SK-N-SH treated with all-trans-retinoic acid at 6 μM for 48 hours (cell line): ENCODE data around the gene SLC37A1.

Experiments
- ATAC-seq: fragments of 200-7000 bp; cut with Tn5 transposase; 3 replicates; pipeline ENCODE4 v1.9.1; 2020; ENCODE audit warnings: mild to moderate bottlenecking, moderate library complexity
- ARNTL ChIP-seq: fragments of 450-650 bp; formaldehyde crosslinking; IDR thresholded peaks from 2 replicates; pipeline ENCODE4 v1.5.0; 2020; ENCODE audit warnings: low read depth, mild to moderate bottlenecking, moderate library complexity, borderline replicate concordance
- BACH2 ChIP-seq: fragments of 250-450 bp; sonication (Bioruptor Pico); IDR thresholded peaks from 2 replicates; pipeline ENCODE4 v1.9.0; 2021; ENCODE audit warnings: mild to moderate bottlenecking, borderline replicate concordance
- CREB5 ChIP-seq: fragments of 250-450 bp; sonication (Bioruptor Pico); IDR thresholded peaks from 2 replicates; pipeline ENCODE4 v1.5.1; 2020; ENCODE audit warnings: low read depth, mild to moderate bottlenecking, moderate library complexity
- CSDC2 ChIP-seq: fragments of 250-450 bp; sonication (Bioruptor Pico); IDR thresholded peaks from 2 replicates; pipeline ENCODE4 v1.5.0; 2020; ENCODE audit warnings: mild to moderate bottlenecking, moderate library complexity
- ESRRG ChIP-seq: fragments of 250-450 bp; sonication (Bioruptor Pico); IDR thresholded peaks from 2 replicates; pipeline ENCODE4 v1.6.1; 2021; ENCODE audit warnings: mild to moderate bottlenecking
- GLIS3 ChIP-seq: fragments of 250-450 bp; sonication (Bioruptor Pico); IDR thresholded peaks from 2 replicates; pipeline ENCODE4 v1.5.0; 2020; ENCODE audit warnings: mild to moderate bottlenecking, moderate library complexity
- OSR1 ChIP-seq: fragments of 250-450 bp; sonication (Bioruptor Pico); IDR thresholded peaks from 2 replicates; pipeline ENCODE4 v1.8.0; 2022; ENCODE audit warnings: moderate library complexity, mild to moderate bottlenecking, inconsistent platforms
- PPARA ChIP-seq: fragments of 250-450 bp; sonication (Bioruptor Pico); IDR thresholded peaks from 2 replicates; pipeline ENCODE4 v1.5.0; 2020; ENCODE audit warnings: mild to moderate bottlenecking, borderline replicate concordance
- RARB ChIP-seq: fragments of 250-450 bp; sonication (Bioruptor Pico); IDR thresholded peaks from 2 replicates; pipeline ENCODE4 v1.8.0; 2021; ENCODE audit warnings: mild to moderate bottlenecking, moderate library complexity
- SNAI2 ChIP-seq: fragments of 250-450 bp; sonication (Bioruptor Pico); IDR thresholded peaks from 2 replicates; pipeline ENCODE4 v1.5.0; 2020; ENCODE audit warnings: mild to moderate bottlenecking, moderate library complexity
- TCF4 ChIP-seq: fragments of 250-450 bp; sonication (Bioruptor Pico); IDR thresholded peaks from 2 replicates; pipeline ENCODE4 v1.8.0; 2021; ENCODE audit warnings: mild to moderate bottlenecking, moderate library complexity, borderline replicate concordance
- TOX ChIP-seq: fragments of 250-450 bp; sonication (Bioruptor Pico); IDR thresholded peaks from 2 replicates; pipeline ENCODE4 v1.8.0; 2021; ENCODE audit warnings: mild to moderate bottlenecking, moderate library complexity, borderline replicate concordance
- TSHZ2 ChIP-seq: fragments of 250-450 bp; sonication (Bioruptor Pico); IDR thresholded peaks from 2 replicates; pipeline ENCODE4 v1.5.0; 2020; ENCODE audit warnings: mild to moderate bottlenecking, moderate library complexity
- ZC3H10 ChIP-seq: fragments of 250-450 bp; sonication (Bioruptor Pico); IDR thresholded peaks from 2 replicates; pipeline ENCODE4 v1.5.1; 2021; ENCODE audit warnings: mild to moderate bottlenecking, moderate library complexity
- ZFP3 ChIP-seq: fragments of 250-450 bp; sonication (Bioruptor Pico); IDR thresholded peaks from 2 replicates; pipeline ENCODE4 v1.5.0; 2020; ENCODE audit warnings: mild to moderate bottlenecking, moderate library complexity
- ZFP30 ChIP-seq: fragments of 450-650 bp; formaldehyde crosslinking; IDR thresholded peaks from 2 replicates; pipeline ENCODE4 v1.5.0; 2022; ENCODE audit warnings: mild to moderate bottlenecking, moderate library complexity
- ZNF565 ChIP-seq: fragments of 450-650 bp; formaldehyde crosslinking; conservative IDR thresholded peaks from 2 replicates; pipeline ENCODE4 v1.5.0; 2020; ENCODE audit warnings: low read depth, mild to moderate bottlenecking, moderate library complexity
- ZNF70 ChIP-seq: fragments of 450-650 bp; formaldehyde crosslinking; IDR thresholded peaks from 2 replicates; pipeline ENCODE4 v1.5.0; 2020; ENCODE audit warnings: mild to moderate bottlenecking, moderate library complexity
- ZNF8 ChIP-seq: fragments of 450-650 bp; formaldehyde crosslinking; IDR thresholded peaks from 2 replicates; pipeline ENCODE4 v1.5.0; 2020; ENCODE audit warnings: mild to moderate bottlenecking, moderate library complexity
- TF ChIP-seq, protein P1 (sequence below): fragments of 250-450 bp; sonication (Bioruptor Pico); IDR thresholded peaks from 2 replicates; pipeline ENCODE4 v1.5.1; 2021; ENCODE audit warnings: mild to moderate bottlenecking, moderate library complexity
- TF ChIP-seq, protein P2 (sequence below): fragments of 250-450 bp; sonication (Bioruptor Pico); IDR thresholded peaks from 2 replicates; pipeline ENCODE4 v1.8.0; 2021; ENCODE audit warnings: low read depth, mild to moderate bottlenecking, moderate library complexity, borderline replicate concordance
- TF ChIP-seq, protein P3 (sequence below): fragments of 250-450 bp; sonication (Bioruptor Pico); IDR thresholded peaks from 2 replicates; pipeline ENCODE4 v1.8.0; 2020; ENCODE audit warnings: mild to moderate bottlenecking, moderate library complexity, borderline replicate concordance

The SLC37A1 gene

DNA sequence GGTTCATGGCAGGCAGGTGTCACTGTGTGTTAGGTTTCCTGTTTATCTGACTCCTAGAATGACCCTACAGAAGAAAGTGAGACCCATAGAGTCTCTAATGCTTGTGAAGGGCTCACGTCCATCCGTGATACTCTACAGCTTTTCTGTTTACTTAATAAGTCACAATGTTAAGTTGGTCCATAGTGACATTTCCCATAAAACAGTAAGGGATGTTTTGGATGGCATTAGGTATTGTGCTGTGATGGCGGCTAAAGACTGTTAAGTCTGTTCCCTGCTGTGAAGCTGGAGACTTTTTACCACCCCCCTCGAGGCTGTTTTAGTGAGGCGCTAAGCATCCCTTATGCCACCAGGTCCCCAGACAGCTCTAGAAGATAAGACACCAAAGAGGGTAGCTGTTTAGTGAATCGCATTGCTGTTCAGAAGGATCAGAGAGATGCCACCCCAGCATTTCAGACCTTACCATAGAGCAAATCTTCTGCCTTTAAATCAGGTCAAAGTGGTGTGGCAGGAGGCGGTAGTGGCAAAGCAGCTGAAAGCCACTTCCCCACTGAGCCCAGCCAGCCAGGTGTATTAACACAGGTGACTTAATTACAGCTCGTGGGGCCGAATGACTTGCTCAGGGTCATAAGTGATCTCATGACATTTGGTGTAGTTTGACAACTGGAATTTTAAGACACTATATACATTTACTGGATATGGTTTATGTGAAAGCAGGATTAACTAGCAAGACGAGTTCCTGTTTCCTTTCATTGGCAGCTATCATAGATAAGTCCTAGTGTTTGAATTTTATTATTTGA lies 25.0 kb downstream of the SLC37A1 start:
- ATAC-seq: no peak
- TF ChIP-seq BACH2 (CRISPR knock-in tag): no peak
- no peak for TF ChIP-seq ARNTL (CRISPR knock-in tag)
- no peak for TF ChIP-seq ZNF70 (CRISPR knock-in tag)
- TF ChIP-seq, protein P1, sequence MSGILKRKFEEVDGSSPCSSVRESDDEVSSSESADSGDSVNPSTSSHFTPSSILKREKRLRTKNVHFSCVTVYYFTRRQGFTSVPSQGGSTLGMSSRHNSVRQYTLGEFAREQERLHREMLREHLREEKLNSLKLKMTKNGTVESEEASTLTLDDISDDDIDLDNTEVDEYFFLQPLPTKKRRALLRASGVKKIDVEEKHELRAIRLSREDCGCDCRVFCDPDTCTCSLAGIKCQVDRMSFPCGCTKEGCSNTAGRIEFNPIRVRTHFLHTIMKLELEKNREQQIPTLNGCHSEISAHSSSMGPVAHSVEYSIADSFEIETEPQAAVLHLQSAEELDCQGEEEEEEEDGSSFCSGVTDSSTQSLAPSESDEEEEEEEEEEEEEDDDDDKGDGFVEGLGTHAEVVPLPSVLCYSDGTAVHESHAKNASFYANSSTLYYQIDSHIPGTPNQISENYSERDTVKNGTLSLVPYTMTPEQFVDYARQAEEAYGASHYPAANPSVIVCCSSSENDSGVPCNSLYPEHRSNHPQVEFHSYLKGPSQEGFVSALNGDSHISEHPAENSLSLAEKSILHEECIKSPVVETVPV: no peak
- no peak for TF ChIP-seq ZC3H10 (CRISPR knock-in tag)
- no peak for TF ChIP-seq TOX (CRISPR knock-in tag)
- no peak for TF ChIP-seq ZNF565 (CRISPR knock-in tag)
- TF ChIP-seq CREB5 (CRISPR knock-in tag): no peak
- no peak for TF ChIP-seq ZNF8 (CRISPR knock-in tag)
- no peak for TF ChIP-seq TSHZ2 (CRISPR knock-in tag)
- TF ChIP-seq OSR1 (CRISPR knock-in tag): no peak
- TF ChIP-seq, protein P2, sequence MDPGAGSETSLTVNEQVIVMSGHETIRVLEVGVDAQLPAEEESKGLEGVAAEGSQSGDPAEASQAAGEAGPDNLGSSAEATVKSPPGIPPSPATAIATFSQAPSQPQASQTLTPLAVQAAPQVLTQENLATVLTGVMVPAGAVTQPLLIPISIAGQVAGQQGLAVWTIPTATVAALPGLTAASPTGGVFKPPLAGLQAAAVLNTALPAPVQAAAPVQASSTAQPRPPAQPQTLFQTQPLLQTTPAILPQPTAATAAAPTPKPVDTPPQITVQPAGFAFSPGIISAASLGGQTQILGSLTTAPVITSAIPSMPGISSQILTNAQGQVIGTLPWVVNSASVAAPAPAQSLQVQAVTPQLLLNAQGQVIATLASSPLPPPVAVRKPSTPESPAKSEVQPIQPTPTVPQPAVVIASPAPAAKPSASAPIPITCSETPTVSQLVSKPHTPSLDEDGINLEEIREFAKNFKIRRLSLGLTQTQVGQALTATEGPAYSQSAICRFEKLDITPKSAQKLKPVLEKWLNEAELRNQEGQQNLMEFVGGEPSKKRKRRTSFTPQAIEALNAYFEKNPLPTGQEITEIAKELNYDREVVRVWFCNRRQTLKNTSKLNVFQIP (CRISPR knock-in tag): no peak
- no peak for TF ChIP-seq ZFP3
- no peak for TF ChIP-seq CSDC2 (CRISPR knock-in tag)

GRCh38 chr21:42539342-42539741 lies 25.7 kb downstream of the SLC37A1 start:
- no peak for TF ChIP-seq PPARA (CRISPR knock-in tag)
- TF ChIP-seq ZNF8 (CRISPR knock-in tag): no peak
- TF ChIP-seq, all 23 proteins: peak for 0
- no peak for ATAC-seq

DNA sequence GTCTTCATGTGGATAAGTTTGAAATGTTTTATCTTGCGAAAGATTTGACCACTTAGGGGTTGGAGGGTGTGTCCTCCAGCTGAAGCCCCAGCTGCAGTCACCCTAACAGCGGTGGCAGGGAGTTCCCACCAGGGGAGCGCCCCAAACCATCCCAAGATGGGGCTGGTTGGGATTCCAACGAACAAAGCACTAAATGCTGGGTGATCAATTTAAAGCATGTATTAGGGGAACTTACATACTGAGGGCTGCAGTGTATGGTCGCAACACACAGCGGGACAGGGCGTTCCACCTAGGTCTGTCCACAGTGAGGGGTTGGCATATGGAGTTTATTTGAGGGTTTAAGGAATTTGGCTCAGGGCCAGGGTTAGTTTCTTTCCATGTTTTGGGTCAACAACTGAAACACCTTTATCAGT lies 26.3 kb downstream of the SLC37A1 start:
- ATAC-seq: no peak
- no peak for TF ChIP-seq PPARA (CRISPR knock-in tag)
- no peak for TF ChIP-seq ZC3H10 (CRISPR knock-in tag)
- TF ChIP-seq ZNF8 (CRISPR knock-in tag): no peak
- TF ChIP-seq, protein P2 (CRISPR knock-in tag): no peak
- no peak for TF ChIP-seq ZFP3
- no peak for TF ChIP-seq ESRRG (CRISPR knock-in tag)
- TF ChIP-seq GLIS3: no peak
- no peak for TF ChIP-seq TOX (CRISPR knock-in tag)
- TF ChIP-seq CSDC2 (CRISPR knock-in tag): no peak
- no peak for TF ChIP-seq SNAI2 (CRISPR knock-in tag)
- TF ChIP-seq ZFP30 (CRISPR knock-in tag): no peak
- no peak for TF ChIP-seq OSR1 (CRISPR knock-in tag)
- TF ChIP-seq BACH2 (CRISPR knock-in tag): no peak
- TF ChIP-seq, protein P1: no peak
- TF ChIP-seq, protein P3, sequence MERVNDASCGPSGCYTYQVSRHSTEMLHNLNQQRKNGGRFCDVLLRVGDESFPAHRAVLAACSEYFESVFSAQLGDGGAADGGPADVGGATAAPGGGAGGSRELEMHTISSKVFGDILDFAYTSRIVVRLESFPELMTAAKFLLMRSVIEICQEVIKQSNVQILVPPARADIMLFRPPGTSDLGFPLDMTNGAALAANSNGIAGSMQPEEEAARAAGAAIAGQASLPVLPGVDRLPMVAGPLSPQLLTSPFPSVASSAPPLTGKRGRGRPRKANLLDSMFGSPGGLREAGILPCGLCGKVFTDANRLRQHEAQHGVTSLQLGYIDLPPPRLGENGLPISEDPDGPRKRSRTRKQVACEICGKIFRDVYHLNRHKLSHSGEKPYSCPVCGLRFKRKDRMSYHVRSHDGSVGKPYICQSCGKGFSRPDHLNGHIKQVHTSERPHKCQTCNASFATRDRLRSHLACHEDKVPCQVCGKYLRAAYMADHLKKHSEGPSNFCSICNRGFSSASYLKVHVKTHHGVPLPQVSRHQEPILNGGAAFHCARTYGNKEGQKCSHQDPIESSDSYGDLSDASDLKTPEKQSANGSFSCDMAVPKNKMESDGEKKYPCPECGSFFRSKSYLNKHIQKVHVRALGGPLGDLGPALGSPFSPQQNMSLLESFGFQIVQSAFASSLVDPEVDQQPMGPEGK (CRISPR knock-in tag): no peak
- no peak for TF ChIP-seq RARB (CRISPR knock-in tag)
- TF ChIP-seq ARNTL (CRISPR knock-in tag): no peak
- TF ChIP-seq CREB5 (CRISPR knock-in tag): no peak
- TF ChIP-seq TCF4 (CRISPR knock-in tag): no peak
- TF ChIP-seq ZNF565 (CRISPR knock-in tag): no peak
